Activated T-cell treated with anti-CD3 and anti-CD28 coated beads, Interleukin-2, amount 50 U/mL, for 24 hours (primary cell): Measurements from ENCODE around the gene PEX10.

ENCODE experiments used
- DNase-seq: peaks from one replicate; pipeline ENCODE4 v3.0.0-alpha.2; 2020
- H3K27ac Mint-ChIP-seq: 2 replicates; pipeline ENCODE4 v1.8.0; 2020; ENCODE audit warnings: mild to moderate bottlenecking, mixed read lengths
- H3K27me3 Mint-ChIP-seq: 2 replicates; pipeline ENCODE4 v1.8.0; 2020; ENCODE audit warnings: mixed read lengths
- H3K36me3 Mint-ChIP-seq: 2 replicates; pipeline ENCODE4 v1.8.0; 2020; ENCODE audit warnings: low read depth, mixed read lengths
- H3K4me1 Mint-ChIP-seq: 2 replicates; pipeline ENCODE4 v1.8.0; 2020; ENCODE audit warnings: low read depth, mixed read lengths
- H3K4me3 Mint-ChIP-seq: 2 replicates; pipeline ENCODE4 v1.8.0; 2020; ENCODE audit warnings: mild to moderate bottlenecking, moderate library complexity, mixed read lengths
- H3K9me3 Mint-ChIP-seq: 2 replicates; pipeline ENCODE4 v1.8.0; 2020; ENCODE audit warnings: mixed read lengths

PEX10 gene

DNA sequence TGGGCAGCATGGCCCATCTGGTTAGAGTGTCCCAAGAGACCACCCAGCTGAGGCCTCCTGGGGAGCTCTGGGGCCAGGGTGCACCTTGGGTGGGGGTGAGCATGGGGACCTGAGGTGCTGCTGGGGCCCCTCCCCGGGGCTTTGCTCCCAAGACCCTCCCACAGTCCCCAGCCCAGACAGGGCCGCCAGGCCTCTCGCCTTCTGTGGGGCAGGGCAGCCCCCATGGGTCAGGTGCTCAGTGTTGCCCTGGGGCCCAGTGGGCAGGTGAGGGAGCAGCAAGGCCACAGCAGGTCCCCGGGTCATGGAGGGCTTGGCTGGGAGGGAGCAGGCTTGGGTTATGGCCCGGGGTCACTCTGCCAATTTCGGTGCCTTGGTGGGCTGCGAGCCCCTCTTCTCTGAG, 24.5 kb upstream of the PEX10 start:
- DNase-seq, result no peak
- Mint-ChIP-seq H3K4me3 (no peak overlapping the region), H3K27me3 (no peaks in the 10 kb centered on the region), H3K36me3 (no peaks in the 10 kb centered on the region), H3K9me3 (no peaks in the 10 kb centered on the region), H3K4me1 (no peaks in the 10 kb centered on the region), H3K27ac (no peak overlapping the region)

DNA sequence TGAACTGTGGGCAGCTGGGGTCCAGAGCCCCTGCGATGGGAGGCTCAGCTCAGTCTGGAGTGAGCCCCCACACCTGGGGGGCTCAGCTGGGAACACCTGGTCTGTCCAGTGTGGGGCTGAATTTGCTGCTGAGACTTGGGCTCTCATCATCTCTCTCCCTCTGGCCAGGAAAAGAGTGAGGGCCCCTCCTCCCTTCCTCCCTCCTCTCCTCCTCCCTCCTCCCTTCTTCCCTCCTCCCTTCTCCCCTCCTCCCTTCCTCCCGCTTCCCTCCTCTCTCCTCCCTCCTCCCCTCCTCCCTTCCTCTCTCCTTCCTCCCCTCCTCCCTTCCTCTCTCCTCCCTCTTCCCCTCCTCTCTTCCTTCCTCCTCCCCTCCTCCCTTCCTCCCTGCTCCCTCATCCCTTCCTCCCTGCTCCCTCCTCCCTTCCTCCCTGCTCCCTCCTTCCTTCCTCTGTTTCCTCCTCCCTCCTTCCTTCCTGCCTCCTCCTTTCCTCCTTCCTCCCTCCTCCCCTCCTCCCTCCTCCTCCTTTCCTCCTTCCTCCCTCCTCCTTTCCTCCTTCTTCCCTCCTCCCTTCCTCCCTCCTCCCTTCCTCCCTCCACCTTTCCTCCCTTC, 23.5 kb upstream of the PEX10 start:
- H3K9me3 Mint-ChIP-seq, result no peaks in the 10 kb centered on the region
- H3K36me3 Mint-ChIP-seq, result no peaks in the 10 kb centered on the region
- DNase-seq, result no peak
- no peak overlapping the region for H3K27ac Mint-ChIP-seq
- no peaks in the 10 kb centered on the region for H3K4me1 Mint-ChIP-seq
- H3K4me3 Mint-ChIP-seq, result no peak overlapping the region
- no peaks in the 10 kb centered on the region for H3K27me3 Mint-ChIP-seq

DNA sequence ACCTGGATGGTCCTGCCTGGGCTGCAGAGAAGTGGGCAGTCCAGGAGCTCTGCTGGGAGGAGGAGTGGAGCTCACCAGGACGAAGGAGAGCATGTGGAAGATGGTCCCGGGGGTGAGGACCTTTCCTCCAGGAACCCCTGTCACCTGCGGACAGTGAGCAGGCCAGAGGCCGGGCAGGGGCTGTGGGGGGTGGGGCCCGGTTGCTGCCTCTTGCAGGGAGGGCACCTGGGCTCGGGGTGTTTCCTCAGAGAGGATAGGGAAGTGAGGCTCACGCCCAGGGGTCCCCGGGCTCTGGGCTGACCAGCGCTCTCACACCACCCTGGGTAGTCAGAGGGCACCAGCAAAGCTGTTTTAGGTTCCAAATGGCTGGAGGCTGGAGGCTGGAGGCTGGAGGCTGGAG, 22.7 kb upstream of the PEX10 start:
- no peaks in the 10 kb centered on the region for H3K4me1 Mint-ChIP-seq
- H3K36me3 Mint-ChIP-seq, result no peaks in the 10 kb centered on the region
- H3K4me3 Mint-ChIP-seq, result no peak overlapping the region
- H3K9me3 Mint-ChIP-seq, result no peaks in the 10 kb centered on the region
- DNase-seq, result no peak
- no peaks in the 10 kb centered on the region for H3K27me3 Mint-ChIP-seq
- no peak overlapping the region for H3K27ac Mint-ChIP-seq

DNA sequence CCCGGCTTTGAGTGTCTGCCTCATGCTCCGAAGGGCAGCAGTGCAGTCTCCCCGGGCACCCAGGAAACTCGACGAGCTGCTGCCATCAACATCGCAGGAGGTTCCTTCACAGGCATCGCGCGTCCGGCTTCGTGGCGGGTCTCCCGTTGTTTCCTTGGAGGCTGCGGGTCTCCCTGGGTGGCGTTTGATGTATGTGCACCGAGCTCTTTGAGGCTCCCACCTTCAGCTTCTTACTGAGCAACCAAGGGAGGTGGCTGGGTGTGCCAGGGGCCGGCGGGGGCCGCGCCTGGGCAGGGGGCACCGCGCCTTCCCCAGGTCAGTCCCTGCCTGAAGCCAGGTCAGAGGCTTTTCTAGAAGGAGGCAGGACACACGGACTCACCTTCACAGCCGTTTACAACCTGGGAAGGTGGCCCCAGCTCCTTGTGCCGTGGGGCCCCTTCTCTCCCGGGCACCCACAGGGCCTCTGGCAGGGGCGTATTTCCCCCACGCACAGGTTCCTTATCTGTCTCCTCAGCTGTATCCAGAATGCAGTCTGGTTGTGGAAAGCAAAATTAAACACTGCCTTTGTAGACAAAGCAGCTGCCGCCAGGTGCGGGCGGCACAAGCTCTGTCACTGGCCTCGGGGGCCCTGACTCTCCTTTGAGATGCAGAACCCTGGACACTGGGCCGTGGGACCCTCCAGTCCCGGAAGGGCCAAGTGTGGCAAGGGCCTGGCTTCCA, 21.7 kb upstream of the PEX10 start:
- H3K9me3 Mint-ChIP-seq, result no peaks in the 10 kb centered on the region
- no peaks in the 10 kb centered on the region for H3K36me3 Mint-ChIP-seq
- H3K4me3 Mint-ChIP-seq, result no peak overlapping the region
- no peak overlapping the region for H3K27ac Mint-ChIP-seq
- no peaks in the 10 kb centered on the region for H3K4me1 Mint-ChIP-seq
- no peak for DNase-seq
- H3K27me3 Mint-ChIP-seq, result no peaks in the 10 kb centered on the region

DNA sequence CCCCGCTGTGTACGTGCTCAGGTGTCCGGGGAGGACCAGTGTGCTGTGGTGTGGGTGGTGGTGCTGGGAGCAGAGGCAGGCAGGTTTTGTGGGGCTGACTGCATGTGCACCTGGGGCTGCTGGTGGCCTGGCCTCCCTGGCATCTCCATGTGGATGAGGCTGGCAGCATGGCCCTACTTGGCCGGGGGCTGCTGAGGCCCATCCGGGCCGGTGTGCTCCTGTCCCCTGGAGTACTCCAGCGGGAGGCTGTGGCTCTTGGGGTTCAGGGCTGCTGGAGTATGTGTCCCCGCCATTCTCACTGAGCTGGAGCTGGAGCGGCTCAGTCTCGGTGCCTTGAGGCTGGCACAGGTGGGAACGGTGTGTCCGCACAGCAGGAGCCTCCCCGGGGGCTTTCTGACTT, 20.8 kb upstream of the PEX10 start:
- Mint-ChIP-seq H3K4me3 (no peak overlapping the region), H3K9me3 (no peaks in the 10 kb centered on the region), H3K27ac (no peak overlapping the region), H3K36me3 (no peaks in the 10 kb centered on the region), H3K4me1 (no peaks in the 10 kb centered on the region), H3K27me3 (no peaks in the 10 kb centered on the region)
- no peak for DNase-seq

DNA sequence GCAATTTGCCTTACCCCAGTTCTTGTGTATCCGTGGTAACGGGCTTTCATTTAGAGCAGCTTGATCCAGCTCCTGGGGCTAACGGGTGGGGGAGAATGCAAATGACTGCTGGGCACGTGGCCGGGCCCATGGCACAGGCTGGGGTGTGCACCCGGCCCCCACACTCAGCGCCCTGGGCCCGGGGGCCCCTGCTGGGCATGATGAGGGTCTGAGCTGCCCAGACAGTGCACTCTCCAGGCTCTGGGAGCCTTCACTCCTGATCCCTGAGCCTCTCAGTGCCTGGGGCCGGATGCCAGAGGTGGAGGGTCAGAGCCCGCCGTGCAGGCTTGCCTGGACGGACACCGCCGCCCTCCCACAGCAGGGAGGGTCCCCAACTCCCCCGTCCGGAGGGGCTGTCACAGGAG, 20.1 kb upstream of the PEX10 start:
- Mint-ChIP-seq H3K4me1 (no peaks in the 10 kb centered on the region), H3K4me3 (no peak overlapping the region), H3K27me3 (no peaks in the 10 kb centered on the region), H3K9me3 (no peaks in the 10 kb centered on the region), H3K36me3 (no peaks in the 10 kb centered on the region), H3K27ac (no peak overlapping the region)
- DNase-seq, result no peak

DNA sequence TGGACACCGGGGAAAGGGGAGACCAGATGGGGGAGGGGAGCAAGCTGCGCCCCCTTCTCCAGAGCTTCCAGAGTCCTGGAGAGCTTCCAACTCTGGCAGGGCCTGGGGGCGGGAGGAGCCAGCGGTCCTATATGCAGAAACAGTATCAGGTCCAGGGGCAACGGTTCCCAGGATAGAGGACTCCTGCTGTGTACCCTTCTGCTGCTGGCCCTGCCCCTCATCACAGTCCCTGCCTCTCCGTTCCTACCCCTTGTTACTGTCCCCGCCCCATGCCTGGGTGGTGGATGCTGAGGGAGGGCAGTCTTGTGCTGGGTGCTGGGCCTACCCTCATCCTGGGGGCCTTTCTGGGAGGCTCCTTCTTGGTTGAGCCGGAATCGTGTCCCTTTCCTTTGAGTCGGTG, 19.2 kb upstream of the PEX10 start:
- DNase-seq, result no peak
- no peaks in the 10 kb centered on the region for H3K27me3 Mint-ChIP-seq
- H3K4me1 Mint-ChIP-seq, result no peaks in the 10 kb centered on the region
- H3K4me3 Mint-ChIP-seq, result no peak overlapping the region
- H3K9me3 Mint-ChIP-seq, result no peaks in the 10 kb centered on the region
- no peak overlapping the region for H3K27ac Mint-ChIP-seq
- no peaks in the 10 kb centered on the region for H3K36me3 Mint-ChIP-seq

DNA sequence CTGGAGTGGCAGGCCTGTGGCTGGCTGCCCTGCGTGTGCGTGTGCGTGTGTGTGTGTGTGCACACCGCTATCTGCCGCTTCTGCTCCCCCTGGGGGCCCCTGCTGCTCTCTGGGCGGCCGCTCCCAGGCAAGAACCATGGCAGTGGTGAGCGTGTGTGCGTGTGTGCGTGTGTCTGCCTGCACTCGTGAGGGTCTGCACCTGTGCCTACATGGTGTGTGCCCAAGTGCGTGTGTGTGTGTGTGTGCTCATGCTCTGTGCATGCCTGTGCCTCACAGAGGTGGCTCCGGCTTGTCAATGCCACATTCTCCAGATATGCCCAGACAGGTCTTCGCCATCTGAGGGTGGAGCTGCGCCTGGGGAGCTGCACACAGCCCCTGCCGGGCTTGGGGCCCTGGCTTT, 18.7 kb upstream of the PEX10 start:
- H3K36me3 Mint-ChIP-seq, result no peaks in the 10 kb centered on the region
- no peak overlapping the region for H3K4me3 Mint-ChIP-seq
- no peaks in the 10 kb centered on the region for H3K27me3 Mint-ChIP-seq
- no peaks in the 10 kb centered on the region for H3K9me3 Mint-ChIP-seq
- H3K27ac Mint-ChIP-seq, result no peak overlapping the region
- no peak for DNase-seq
- H3K4me1 Mint-ChIP-seq, result no peaks in the 10 kb centered on the region

DNA sequence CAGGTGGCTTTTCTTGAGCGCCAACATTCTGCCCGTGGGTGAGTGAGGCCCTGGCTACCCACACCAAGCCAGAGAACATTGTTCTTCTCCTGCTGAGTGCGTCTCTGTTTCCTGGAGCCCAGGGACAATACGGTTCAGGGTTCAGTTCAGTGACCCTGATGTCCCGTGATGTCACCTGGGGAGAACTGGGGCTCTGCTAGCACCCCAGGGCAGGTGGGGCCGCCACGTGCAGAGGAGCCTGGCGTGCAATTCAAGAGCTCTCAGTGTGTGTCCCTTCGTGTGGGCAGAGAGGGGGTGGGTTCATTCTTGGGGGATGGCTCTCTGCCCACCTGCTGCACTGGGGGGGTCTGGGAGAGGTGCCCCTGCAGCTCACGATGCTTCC, 18.2 kb upstream of the PEX10 start:
- no peaks in the 10 kb centered on the region for H3K36me3 Mint-ChIP-seq
- DNase-seq, result no peak
- no peaks in the 10 kb centered on the region for H3K9me3 Mint-ChIP-seq

DNA sequence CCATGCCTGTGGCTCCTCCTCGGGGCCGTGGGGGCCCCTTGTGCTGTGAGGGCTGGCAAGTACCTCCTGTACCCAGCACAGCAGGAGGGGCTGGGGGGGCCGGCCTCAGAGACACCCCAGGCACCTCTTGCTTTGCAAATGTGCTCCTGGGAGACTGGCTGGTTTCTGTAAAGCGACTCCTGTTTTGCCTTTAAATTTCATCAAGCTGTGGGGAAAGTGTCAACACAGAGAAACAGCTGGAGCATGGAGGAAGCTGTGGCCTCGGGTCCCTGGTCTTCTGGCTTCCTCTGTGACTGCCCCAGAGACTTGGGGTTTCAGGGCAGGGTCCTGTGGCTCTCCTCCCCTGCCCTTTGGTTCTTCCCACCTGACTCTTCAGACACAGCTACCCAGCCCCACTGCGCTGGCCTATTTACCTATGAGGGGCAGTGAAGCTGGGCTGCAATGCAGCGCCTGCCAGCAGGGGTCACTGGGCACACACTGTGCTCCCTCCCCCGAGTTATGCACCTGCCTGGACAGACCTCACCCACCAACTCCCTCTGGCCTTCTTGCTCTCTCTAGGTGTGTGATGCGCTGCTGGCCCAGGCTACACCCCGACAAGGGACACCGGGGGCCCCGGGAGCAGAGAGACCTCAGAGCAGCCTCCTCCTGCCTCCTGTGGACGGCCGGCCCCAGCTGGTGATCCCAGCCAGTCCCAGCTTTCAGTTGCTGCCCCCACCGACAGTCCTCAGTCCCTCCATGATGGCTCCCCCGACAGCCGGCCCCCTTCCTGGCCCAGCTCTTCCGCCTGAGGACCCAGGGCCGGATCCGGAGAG, 17.6 kb upstream of the PEX10 start:
- Mint-ChIP-seq H3K27ac (no peak overlapping the region), H3K36me3 (no peaks in the 10 kb centered on the region), H3K4me1 (no peaks in the 10 kb centered on the region), H3K27me3 (no peaks in the 10 kb centered on the region), H3K4me3 (no peak overlapping the region), H3K9me3 (no peaks in the 10 kb centered on the region)
- DNase-seq, result no peak

More for the DNA sequence above, 18.2 kb upstream of the PEX10 start:
- H3K4me1 Mint-ChIP-seq, result no peaks in the 10 kb centered on the region
- no peak overlapping the region for H3K27ac Mint-ChIP-seq
- no peak overlapping the region for H3K4me3 Mint-ChIP-seq
- no peaks in the 10 kb centered on the region for H3K27me3 Mint-ChIP-seq

DNA sequence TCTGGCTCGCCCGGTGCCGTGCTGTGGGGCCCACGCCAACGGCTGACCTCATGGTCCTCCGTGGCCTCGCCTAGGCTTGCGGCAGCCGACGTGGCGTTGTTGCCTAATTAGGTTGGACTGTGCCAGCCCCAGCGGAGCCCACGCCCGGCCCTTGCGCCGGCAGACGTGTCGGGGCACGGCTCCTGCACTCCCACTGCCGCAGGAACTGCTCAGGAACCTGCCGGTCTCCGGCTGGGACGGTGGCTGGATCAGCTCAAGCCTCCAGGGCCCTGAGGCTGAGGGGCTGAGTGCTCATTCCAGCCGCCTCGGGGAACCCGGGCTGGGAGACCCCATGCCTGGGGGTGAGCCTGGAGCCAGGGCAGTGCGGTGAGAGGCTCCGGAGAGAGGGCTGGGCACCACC, 16.1 kb upstream of the PEX10 start:
- Mint-ChIP-seq H3K4me3 (no peak overlapping the region), H3K4me1 (no peaks in the 10 kb centered on the region)

DNA sequence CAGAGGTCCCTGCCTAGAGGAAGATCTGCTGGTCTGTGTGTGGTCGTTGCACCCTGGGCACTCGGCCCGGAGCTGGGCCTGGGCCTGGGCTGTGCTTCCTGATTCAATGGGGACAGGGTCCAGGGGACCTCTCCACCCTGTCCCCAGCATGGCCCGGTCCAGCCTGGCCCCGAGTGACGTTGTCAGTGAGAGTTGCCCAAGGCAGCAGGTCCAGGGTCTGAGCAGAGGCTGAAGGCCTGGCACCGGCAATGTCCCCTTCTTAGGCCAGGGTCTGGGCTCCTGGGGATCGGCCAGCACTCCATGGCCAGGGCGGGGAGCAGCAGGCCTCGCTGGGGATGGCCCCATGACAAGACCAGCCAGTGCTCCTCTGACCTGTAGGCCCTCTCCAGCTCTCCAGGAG, 15.6 kb upstream of the PEX10 start:
- no peaks in the 10 kb centered on the region for H3K36me3 Mint-ChIP-seq
- no peak overlapping the region for H3K27ac Mint-ChIP-seq
- no peaks in the 10 kb centered on the region for H3K27me3 Mint-ChIP-seq
- no peak overlapping the region for H3K4me3 Mint-ChIP-seq
- peaks cover under 1% of the 10 kb centered on the region for H3K9me3 Mint-ChIP-seq
- no peaks in the 10 kb centered on the region for H3K4me1 Mint-ChIP-seq
- DNase-seq, result no peak

More for the DNA sequence above, 16.1 kb upstream of the PEX10 start:
- Mint-ChIP-seq H3K36me3 (no peaks in the 10 kb centered on the region), H3K9me3 (no peaks in the 10 kb centered on the region), H3K27ac (no peak overlapping the region), H3K27me3 (no peaks in the 10 kb centered on the region)
- DNase-seq, result no peak

DNA sequence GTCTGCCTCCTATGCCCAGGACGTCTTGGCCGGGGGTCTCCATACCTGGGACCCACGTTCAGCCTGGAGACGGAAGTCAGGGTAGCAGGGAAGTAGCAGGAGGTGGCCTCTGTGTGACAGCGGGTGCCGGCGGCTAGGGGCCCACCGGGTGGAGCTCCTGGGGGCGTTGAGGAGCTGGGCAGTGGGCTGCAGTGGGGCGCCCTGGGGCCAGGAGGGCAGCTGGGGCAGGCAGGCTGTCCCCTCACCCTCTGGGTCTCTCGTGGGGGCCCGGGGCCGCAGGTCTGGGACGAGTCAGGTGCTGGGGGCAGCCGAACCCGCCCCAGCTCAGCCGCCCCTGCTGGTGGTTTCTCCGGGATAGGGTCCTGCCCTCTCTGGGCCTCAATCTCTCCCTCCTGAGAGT, 14.7 kb upstream of the PEX10 start:
- Mint-ChIP-seq H3K27me3 (no peaks in the 10 kb centered on the region), H3K27ac (no peak overlapping the region), H3K4me1 (no peaks in the 10 kb centered on the region), H3K4me3 (no peak overlapping the region), H3K36me3 (no peaks in the 10 kb centered on the region), H3K9me3 (peaks cover 2% of the 10 kb centered on the region)
- DNase-seq, result no peak

DNA sequence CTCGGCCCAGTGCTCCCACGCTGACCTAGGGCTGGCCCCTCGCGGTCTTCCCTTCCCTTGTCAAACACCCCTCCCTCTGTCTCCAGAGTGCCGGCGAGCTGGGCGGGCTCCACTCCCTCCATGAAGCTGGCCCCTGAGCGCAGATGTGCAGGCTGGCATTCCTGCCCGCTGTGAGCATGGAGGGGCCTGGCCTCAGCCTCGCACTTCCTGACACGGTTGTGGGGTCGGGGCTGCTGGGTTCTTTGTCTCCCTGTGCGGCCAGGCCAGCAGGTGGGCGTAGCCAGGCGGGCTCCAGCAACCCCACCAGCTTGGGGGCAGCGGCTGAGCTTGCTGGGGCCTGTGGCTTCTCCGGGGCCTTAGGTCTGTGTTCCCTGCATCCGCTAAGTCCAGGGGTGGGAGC, 14.2 kb upstream of the PEX10 start:
- H3K36me3 Mint-ChIP-seq, result no peaks in the 10 kb centered on the region
- no peak overlapping the region for H3K27ac Mint-ChIP-seq
- no peaks in the 10 kb centered on the region for H3K27me3 Mint-ChIP-seq
- H3K4me3 Mint-ChIP-seq, result no peak overlapping the region
- no peak for DNase-seq
- no peaks in the 10 kb centered on the region for H3K4me1 Mint-ChIP-seq
- H3K9me3 Mint-ChIP-seq, result peaks cover 2% of the 10 kb centered on the region

DNA sequence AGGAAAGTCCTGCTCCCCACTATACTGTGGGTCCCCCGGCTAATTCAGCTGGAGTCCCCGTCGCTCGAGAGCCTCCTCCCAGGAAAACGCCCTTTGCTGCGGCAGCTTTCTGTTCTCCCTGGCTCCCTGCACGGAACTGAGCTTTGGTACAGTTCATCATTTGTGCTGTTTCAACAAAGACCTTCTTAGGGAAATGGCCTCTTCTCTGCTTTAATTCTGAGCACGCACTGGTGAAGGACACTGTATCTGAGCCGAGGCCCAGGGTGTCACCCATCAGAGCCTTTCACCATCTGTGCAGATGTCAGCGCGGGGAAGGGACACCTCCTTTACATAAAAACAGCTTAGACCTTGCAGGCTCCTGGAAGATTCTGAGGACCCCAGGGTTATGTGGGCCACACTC, 13.5 kb upstream of the PEX10 start:
- Mint-ChIP-seq H3K4me3 (no peak overlapping the region), H3K27ac (no peak overlapping the region), H3K36me3 (no peaks in the 10 kb centered on the region), H3K27me3 (no peaks in the 10 kb centered on the region), H3K4me1 (no peaks in the 10 kb centered on the region), H3K9me3 (peaks cover 2% of the 10 kb centered on the region)
- DNase-seq, result no peak
